PFSK-1 (cell line): ENCODE data around the gene AUH.

Source experiments
- POLR2AphosphoS5 ChIP-seq: IDR thresholded peaks from 2 replicates; pipeline ENCODE4 v1.6.1; 2012; ENCODE audit warnings: low read depth, mild to moderate bottlenecking, control low read depth, low read length, moderate library complexity
- SIN3A ChIP-seq: IDR thresholded peaks from 2 replicates; pipeline ENCODE4 v1.6.1; 2012; ENCODE audit warnings: mild to moderate bottlenecking, low read length, moderate library complexity, borderline replicate concordance; ENCODE audit not compliant: insufficient read depth
- TAF1 ChIP-seq: IDR thresholded peaks from 2 replicates; pipeline ENCODE4 v1.6.1; 2012; ENCODE audit warnings: low read length, control low read depth, borderline replicate concordance; ENCODE audit not compliant: insufficient read depth

- TF ChIP-seq POLR2AphosphoS5 (no peak), SIN3A (no peak), TAF1 (no peak)
These were observed 51.7 kb downstream of the AUH start for GRCh38 chr9:91310037-91310436.
